Hepatocyte (in vitro differentiated cells): ENCODE results near the gene PTRH1. TPM values are rescaled to one million over a fixed set of nuclear protein-coding genes. Genes with fewer than 3 reads are reported as not detected.

Experiments used
- DNase-seq: peaks from one replicate; pipeline ENCODE4 v3.0.0-alpha.2; 2016; ENCODE audit warnings: low spot score
- H2AFZ ChIP-seq: fragments of 200-600 bp; sonication (generic); 2 replicates; pipeline ENCODE4 v1.6.0; 2016; ENCODE audit warnings: antibody characterized with exemption, mild to moderate bottlenecking
- H3K27ac ChIP-seq: fragments of 200-600 bp; sonication (generic); 2 replicates; pipeline ENCODE4 v1.5.1; 2016; ENCODE audit warnings: mild to moderate bottlenecking
- H3K27me3 ChIP-seq: fragments of 200-600 bp; sonication (generic); 2 replicates; pipeline ENCODE4 v1.6.1; 2016
- H3K36me3 ChIP-seq: fragments of 200-600 bp; sonication (generic); replicated peaks from 2 replicates; pipeline ENCODE4 v1.5.1; 2016; ENCODE audit warnings: low read depth; ENCODE audit not compliant: insufficient read depth
- H3K4me1 ChIP-seq: fragments of 200-600 bp; sonication (generic); 2 replicates; pipeline ENCODE4 v1.5.1; 2016; ENCODE audit warnings: mild to moderate bottlenecking, moderate library complexity; ENCODE audit not compliant: insufficient read depth
- H3K4me2 ChIP-seq: fragments of 200-600 bp; sonication (generic); 2 replicates; pipeline ENCODE4 v1.6.0; 2016
- H3K4me3 ChIP-seq: fragments of 200-600 bp; sonication (generic); 2 replicates; pipeline ENCODE4 v1.5.1; 2016; ENCODE audit warnings: mild to moderate bottlenecking
- H3K79me2 ChIP-seq: fragments of 200-600 bp; sonication (generic); 2 replicates; pipeline ENCODE4 v1.6.0; 2017; ENCODE audit warnings: mild to moderate bottlenecking
- H3K9me2 ChIP-seq: fragments of 200-600 bp; sonication (generic); replicated peaks from 2 replicates; pipeline ENCODE4 v1.6.0; 2017; ENCODE audit warnings: mild to moderate bottlenecking; ENCODE audit not compliant: insufficient read depth
- H3K9me3 ChIP-seq: fragments of 200-600 bp; sonication (generic); 2 replicates; pipeline ENCODE4 v1.5.1; 2016; ENCODE audit warnings: low read depth, mild to moderate bottlenecking
- H4K20me1 ChIP-seq: fragments of 200-600 bp; sonication (generic); 2 replicates; pipeline ENCODE4 v1.6.0; 2016; ENCODE audit warnings: mild to moderate bottlenecking; ENCODE audit not compliant: insufficient read depth, poor library complexity, severe bottlenecking
- CTCF ChIP-seq: fragments of 200-600 bp; sonication (generic); IDR thresholded peaks from 2 replicates; pipeline ENCODE4 v1.5.1; 2016; ENCODE audit warnings: antibody characterized with exemption, mild to moderate bottlenecking; ENCODE audit not compliant: poor library complexity
- EZH2 ChIP-seq: fragments of 200-600 bp; sonication (generic); IDR thresholded peaks from 2 replicates; pipeline ENCODE4 v1.6.1; 2016; ENCODE audit warnings: antibody characterized with exemption, mild to moderate bottlenecking, borderline replicate concordance
- EZH2phosphoT487 ChIP-seq: fragments of 200-600 bp; sonication (generic); IDR thresholded peaks from one replicate; pipeline ENCODE4 v1.6.1; 2018; ENCODE audit warnings: antibody characterized with exemption, mild to moderate bottlenecking, low read depth, moderate library complexity; ENCODE audit not compliant: unreplicated experiment, severe bottlenecking
- WGBS: methylation state at CpG from one replicate; pipeline ENCODE4 v1.1.6; 2016; ENCODE audit warnings: low lambda C conversion rate; ENCODE audit errors: missing lambda C conversion rate; 5-methylcytosine and 5-hydroxymethylcytosine counted together
- polyA plus RNA-seq: library from polyadenylated mRNA; unstranded; fragments of >200 nt; fragmentation: Nextera tagmentation; extraction: Ambion mirVana; gene quantifications from 2 replicates; pipeline ENCODE4 v1.2.1, GENCODE V29; 2016
- total RNA-seq: library from RNA; depleted of rRNA; stranded (reverse); fragments of >200 nt; gene quantifications from 2 replicates; pipeline ENCODE4 v1.2.3, GENCODE V29; 2014

Gene PTRH1
- total and polyA plus RNA-seq, 2 experiments from 2014 or later: 13.5 to 25.9 TPM

GRCh38 chr9:127714951-127715469, 453 bp downstream of the PTRH1 start:
- H3K4me2 ChIP-seq: peak overlapping the region; percentile 96
- peak; percentile 55 for DNase-seq
- no peaks in the 10 kb centered on the region for H3K27me3 ChIP-seq
- H3K79me2 ChIP-seq: no peaks in the 10 kb centered on the region
- WGBS: 1% methylated on average over 33 of the region's 44 CpGs
- peak overlapping the region; percentile 62 for H2AFZ ChIP-seq
- no peaks in the 10 kb centered on the region for H3K36me3 ChIP-seq
- H4K20me1 ChIP-seq: no peaks in the 10 kb centered on the region
- H3K4me1 ChIP-seq: no peaks in the 10 kb centered on the region
- TF ChIP-seq CTCF: no peak
- TF ChIP-seq EZH2: no peak
- no peak for TF ChIP-seq EZH2phosphoT487
- no peaks in the 10 kb centered on the region for H3K9me2 ChIP-seq
- H3K27ac ChIP-seq: peak overlapping the region; percentile 17
- no peaks in the 10 kb centered on the region for H3K9me3 ChIP-seq
- H3K4me3 ChIP-seq: peak overlapping the region; percentile 31

GRCh38 chr9:127714020-127714750, 1.3 kb downstream of the PTRH1 start:
- Histone ChIP-seq H3K4me2 (peak overlapping the region; percentile 96), H3K36me3 (no peaks in the 10 kb centered on the region), H3K4me1 (no peaks in the 10 kb centered on the region), H3K9me3 (no peaks in the 10 kb centered on the region), H3K79me2 (no peaks in the 10 kb centered on the region), H3K9me2 (no peaks in the 10 kb centered on the region), H3K4me3 (no peak overlapping the region), H4K20me1 (no peaks in the 10 kb centered on the region), H3K27ac (no peak overlapping the region), H2AFZ (no peak overlapping the region), H3K27me3 (no peaks in the 10 kb centered on the region)
- no peak for DNase-seq
- TF ChIP-seq EZH2 (no peak), EZH2phosphoT487 (no peak), CTCF (no peak)
- 82% methylated on average over 17 of the region's 19 CpGs for WGBS

- H3K27ac ChIP-seq: no peak overlapping the region
- H2AFZ ChIP-seq: no peak overlapping the region
- 97% methylated on average over 9 of the region's 10 CpGs for WGBS
Observed at GRCh38 chr9:127712867-127713266, 2.6 kb downstream of the PTRH1 start.

More at GRCh38 chr9:127712867-127713266, 2.6 kb downstream of the PTRH1 start:
- H4K20me1 ChIP-seq: no peaks in the 10 kb centered on the region
- no peak for TF ChIP-seq EZH2
- TF ChIP-seq EZH2phosphoT487: no peak
- no peak for TF ChIP-seq CTCF
- no peaks in the 10 kb centered on the region for H3K9me2 ChIP-seq
- no peaks in the 10 kb centered on the region for H3K9me3 ChIP-seq
- no peaks in the 10 kb centered on the region for H3K79me2 ChIP-seq
- DNase-seq: no peak
- H3K4me1 ChIP-seq: no peaks in the 10 kb centered on the region
- no peaks in the 10 kb centered on the region for H3K27me3 ChIP-seq
- no peak overlapping the region for H3K4me2 ChIP-seq
- H3K36me3 ChIP-seq: no peaks in the 10 kb centered on the region
- no peak overlapping the region for H3K4me3 ChIP-seq
